Measurements from ENCODE around the gene ZFR2. TPM values are rescaled to one million over a fixed set of nuclear protein-coding genes. Genes with fewer than 3 reads are reported as not detected.
A peak's percentile ranks its signal among the peaks of the same experiment; 100 is the strongest.

ZFR2 gene
- total RNA-seq, 4 donors from 2014 or later, result 0.69 TPM; not detected in 3

- DNase-seq (ENCODE audit: extremely low spot score), result peak; percentile 99
- TF ChIP-seq EP300 (IDR thresholded peaks at IDR 0.05) (peak; percentile 17), POLR2AphosphoS5 (IDR thresholded peaks at IDR 0.05) (peak; percentile 89 to 95), CTCF (IDR thresholded peaks at IDR 0.05) (peak in 1 of 3 experiments; percentile 14), POLR2A (IDR thresholded peaks at IDR 0.05; ENCODE audit: low read depth) (peak; percentile 53)
- peaks cover 30 to 50% (median 48%) of the 10 kb centered on the region in 4 donors for H3K4me1 ChIP-seq
- peaks cover 28 to 52% (median 49%) of the 10 kb centered on the region in 4 donors for H3K36me3 ChIP-seq
- no peaks in the 10 kb centered on the region for H3K9me3 ChIP-seq
- intact Hi-C loops (cut with DNase I), result loop anchor here (10.0 kb wide), 1 partner anchor 212 kb away; the partner anchor contains the start of gene DAPK3
- H3K4me3 ChIP-seq, result peak within 1 kb of the TSS; percentile 72 to 83 (median 77)
- H3K27me3 ChIP-seq, result no peaks in the 10 kb centered on the region
- H3K27ac ChIP-seq (replicated peaks in 1 of 4), result peak within 1 kb of the TSS; percentile 94 to 99 (median 96)
- 7% methylated on average over 28 of the region's 47 CpGs for WGBS
Measured at GRCh38 chr19:3762501-3763459, 106.1 kb downstream of the ZFR2 start, which contains the start of gene MRPL54. Gene MRPL54, plus strand, starts transcription at chr19:3762682. Its CDS starts 19 bp downstream, at chr19:3762701.

GRCh38 chr19:3762130-3762473 is 106.7 kb downstream of the ZFR2 start:
- Histone ChIP-seq H3K4me1 (peaks cover 30 to 50% (median 48%) of the 10 kb centered on the region in 4 donors), H3K27ac (replicated peaks in 1 of 4) (peak overlapping the region; percentile 94 to 99 (median 96)), H3K4me3 (peak overlapping the region in 3 of 4 donors; percentile 68 to 78 (median 73)), H3K27me3 (no peaks in the 10 kb centered on the region), H3K36me3 (peaks cover 21 to 52% (median 49%) of the 10 kb centered on the region in 4 donors), H3K9me3 (no peaks in the 10 kb centered on the region)
- 38% methylated on average over 1 of the region's 1 CpG for WGBS
- no peak for TF ChIP-seq EP300 (IDR thresholded peaks at IDR 0.05)
- no peak for TF ChIP-seq POLR2A (IDR thresholded peaks at IDR 0.05; ENCODE audit: low read depth)
- DNase-seq (ENCODE audit: extremely low spot score), result no peak
- intact Hi-C loops (cut with DNase I), result loop anchor here (10.0 kb wide), 1 partner anchor 213 kb away; the partner anchor contains the start of gene DAPK3

- Histone ChIP-seq H3K4me3 (peak within 1 kb of the TSS; percentile 72 to 83 (median 77)), H3K9me3 (no peaks in the 10 kb centered on the region), H3K4me1 (peaks cover 30 to 50% (median 48%) of the 10 kb centered on the region in 4 donors), H3K36me3 (peaks cover 16 to 49% (median 46%) of the 10 kb centered on the region in 4 donors), H3K27ac (replicated peaks in 1 of 4) (peak within 1 kb of the TSS; percentile 94 to 99 (median 96)), H3K27me3 (no peaks in the 10 kb centered on the region)
- DNase-seq (ENCODE audit: extremely low spot score), result peak; percentile 97
- intact Hi-C loops (cut with DNase I), result loop anchor here (10.0 kb wide), 1 partner anchor 213 kb away; the partner anchor contains the start of gene DAPK3
- TF ChIP-seq EP300 (IDR thresholded peaks at IDR 0.05) (no peak), POLR2A (IDR thresholded peaks at IDR 0.05; ENCODE audit: low read depth) (peak; percentile 64), POLR2AphosphoS5 (IDR thresholded peaks at IDR 0.05) (peak; percentile 93 to 96), CTCF (IDR thresholded peaks at IDR 0.05) (peak; percentile 71 to 84 (median 74))
- 11% methylated on average over 12 of the region's 45 CpGs for WGBS
Measured at GRCh38 chr19:3761382-3762129, 107.3 kb downstream of the ZFR2 start, which contains the start of gene APBA3. Gene APBA3, minus strand, starts transcription at chr19:3761692. Its CDS starts 1,428 bp downstream, at chr19:3760264.

- Histone ChIP-seq H3K9me3 (no peaks in the 10 kb centered on the region), H3K27me3 (no peaks in the 10 kb centered on the region), H3K4me3 (peak overlapping the region; percentile 66 to 83 (median 75)), H3K4me1 (peaks cover 30 to 50% (median 48%) of the 10 kb centered on the region in 4 donors), H3K27ac (replicated peaks in 1 of 4) (peak overlapping the region; percentile 94 to 99 (median 96)), H3K36me3 (peaks cover 9 to 49% (median 40%) of the 10 kb centered on the region in 4 donors)
- no peak for DNase-seq (ENCODE audit: extremely low spot score)
- intact Hi-C loops (cut with DNase I), result loop anchor here (10.0 kb wide), 1 partner anchor 214 kb away; the partner anchor contains the start of gene DAPK3
- TF ChIP-seq POLR2AphosphoS5 (IDR thresholded peaks at IDR 0.05), result no peak
- 31% methylated on average over 7 of the region's 7 CpGs for WGBS
Measured at GRCh38 chr19:3760871-3761361, 107.9 kb downstream of the ZFR2 start.
